ENCODE results near the gene CINP. TPM values are rescaled to one million over a fixed set of nuclear protein-coding genes. Genes with fewer than 3 reads are reported as not detected.
A peak's percentile ranks its signal among the peaks of the same experiment; 100 is the strongest.
"Not testable (repeated sequence)": the region's sequence is repeated elsewhere in the genome, so short reads cannot be mapped to it uniquely, and the experiment has no call there.

CINP gene
- total RNA-seq, 1 experiment from 2014 or later = 76.9 TPM

DNA sequence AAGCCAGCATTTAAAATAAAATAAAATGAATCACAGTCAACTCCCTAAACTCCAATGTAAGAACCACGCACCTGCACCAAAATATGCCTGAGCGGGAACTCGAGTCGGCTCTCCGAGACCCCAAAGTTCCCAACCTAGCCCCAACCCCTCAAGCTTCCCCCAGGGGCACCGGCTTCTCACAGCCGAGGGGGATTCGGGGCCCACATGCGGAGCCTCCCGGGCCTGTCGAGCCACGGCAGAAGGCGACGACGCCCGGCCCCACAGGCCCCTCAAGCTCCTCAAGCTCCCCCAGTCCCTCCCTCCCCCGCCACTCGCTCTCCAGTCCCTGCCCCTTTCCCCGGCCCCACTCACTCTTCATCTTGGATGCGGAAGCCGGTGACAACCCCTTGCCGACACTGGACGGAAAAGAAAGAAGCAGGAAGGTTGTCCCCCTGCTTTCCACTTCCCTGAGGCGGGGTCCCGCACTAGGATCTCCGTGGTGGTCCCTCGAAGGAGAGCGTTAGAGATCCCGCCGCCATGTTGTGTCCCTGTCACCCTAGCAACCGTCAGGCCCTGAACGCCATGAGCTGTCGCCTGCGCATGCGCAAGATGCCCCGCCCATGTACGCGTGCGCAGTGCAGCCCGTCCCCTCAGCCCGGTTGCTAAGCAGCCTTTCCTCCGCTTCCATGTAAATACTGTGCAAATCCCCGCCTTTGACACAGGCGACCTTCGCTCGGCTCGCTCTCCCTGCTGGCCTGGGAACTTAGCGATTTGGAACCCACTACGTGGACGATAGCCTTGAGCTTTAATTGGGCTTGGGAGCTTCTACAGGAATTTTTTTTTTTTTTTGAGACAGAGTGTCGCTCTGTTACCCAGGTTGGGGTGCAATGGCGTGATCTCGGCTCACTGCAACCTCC is 57.8 kb downstream of the CINP start, which contains the start of gene MOK:
TSS of gene MOK (minus strand) at position 554 of the 896 bp plus-strand sequence. CDS start at position 358, 196 bp downstream.
- POLR2A ChIA-PET (ENCODE audit: unreplicated experiment) = interaction anchor here (0.5 to 0.6 kb wide), 3 partner anchors 9 to 41 kb away, joined by 3 to 16 read pairs (median 8); no protein-coding TSS in a partner anchor
- Histone ChIP-seq H3F3A (ENCODE audit: low read length, unreplicated experiment) (peaks cover 7% of the 10 kb centered on the region), H2AFZ (ENCODE audit: low read length) (peak within 1 kb of the TSS; percentile 85), H3K9ac (ENCODE audit: low read length) (peak within 1 kb of the TSS; percentile 94), H3K36me3 (ENCODE audit: low read depth, low read length) (no peaks in the 10 kb centered on the region), H3K9me2 (replicated peaks; ENCODE audit: low read length) (no peaks in the 10 kb centered on the region), H3K4me1 (ENCODE audit: insufficient read depth, low read length) (peaks cover 33% of the 10 kb centered on the region), H3K27ac (ENCODE audit: low read length) (peak within 1 kb of the TSS; percentile 80), H3K9me3 (ENCODE audit: low read length) (no peaks in the 10 kb centered on the region), H3K4me3 (ENCODE audit: low read length) (peak within 1 kb of the TSS; percentile 91), H3K27me3 (ENCODE audit: low read length) (no peaks in the 10 kb centered on the region), H3K79me2 (ENCODE audit: low read length) (peaks cover 51% of the 10 kb centered on the region), H3K4me2 (ENCODE audit: low read length) (peak within 1 kb of the TSS; percentile 88), H4K20me1 (ENCODE audit: low read length) (no peaks in the 10 kb centered on the region)
- CTCF ChIA-PET = interaction anchor here (0.6 to 1.5 kb wide), 3 partner anchors 9 to 208 kb away, joined by 3 to 9 read pairs (median 4); no protein-coding TSS in a partner anchor
- intact Hi-C loops (cut with micrococcal nuclease) = loop anchor here (1.0 kb wide), 1 partner anchor 25 kb away; no protein-coding TSS in a partner anchor
- no TSS peak for BruUV-seq (replicated peaks)
- TF ChIP-seq, protein P1, sequence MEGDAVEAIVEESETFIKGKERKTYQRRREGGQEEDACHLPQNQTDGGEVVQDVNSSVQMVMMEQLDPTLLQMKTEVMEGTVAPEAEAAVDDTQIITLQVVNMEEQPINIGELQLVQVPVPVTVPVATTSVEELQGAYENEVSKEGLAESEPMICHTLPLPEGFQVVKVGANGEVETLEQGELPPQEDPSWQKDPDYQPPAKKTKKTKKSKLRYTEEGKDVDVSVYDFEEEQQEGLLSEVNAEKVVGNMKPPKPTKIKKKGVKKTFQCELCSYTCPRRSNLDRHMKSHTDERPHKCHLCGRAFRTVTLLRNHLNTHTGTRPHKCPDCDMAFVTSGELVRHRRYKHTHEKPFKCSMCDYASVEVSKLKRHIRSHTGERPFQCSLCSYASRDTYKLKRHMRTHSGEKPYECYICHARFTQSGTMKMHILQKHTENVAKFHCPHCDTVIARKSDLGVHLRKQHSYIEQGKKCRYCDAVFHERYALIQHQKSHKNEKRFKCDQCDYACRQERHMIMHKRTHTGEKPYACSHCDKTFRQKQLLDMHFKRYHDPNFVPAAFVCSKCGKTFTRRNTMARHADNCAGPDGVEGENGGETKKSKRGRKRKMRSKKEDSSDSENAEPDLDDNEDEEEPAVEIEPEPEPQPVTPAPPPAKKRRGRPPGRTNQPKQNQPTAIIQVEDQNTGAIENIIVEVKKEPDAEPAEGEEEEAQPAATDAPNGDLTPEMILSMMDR (conservative IDR thresholded peaks at IDR 0.05; ENCODE audit: low read depth, low read length) = no peak
- TF ChIP-seq EZH2phosphoT487 (IDR thresholded peaks at IDR 0.05; ENCODE audit: borderline replicate concordance, low read length) (no peak), EZH2 (IDR thresholded peaks at IDR 0.05; ENCODE audit: low read length, unreplicated experiment) (no peak)
- DNase-seq (peak; percentile 99), ATAC-seq (peak; percentile 84)

DNA sequence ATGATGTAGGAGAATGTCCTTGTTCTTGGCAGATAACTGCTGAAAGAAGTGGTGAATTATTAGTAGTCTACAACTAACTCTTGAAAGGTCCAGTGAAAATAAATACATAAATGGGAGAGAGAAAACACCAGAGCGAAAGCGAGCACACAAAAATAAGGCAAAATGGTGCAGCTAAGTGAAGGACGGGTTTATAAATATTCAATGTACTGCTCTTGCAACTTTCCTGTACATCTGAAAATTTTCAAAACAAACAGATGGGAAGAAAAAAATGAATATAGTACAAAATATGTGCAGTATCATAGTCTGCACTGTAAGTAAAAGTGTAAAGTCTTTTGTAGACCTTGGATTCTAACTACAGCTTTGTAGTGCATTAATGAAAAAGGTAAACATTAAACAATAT is 59.0 kb downstream of the CINP start:
- peak overlapping the region; percentile 94 for H3K9ac ChIP-seq (ENCODE audit: low read length)
- POLR2A ChIA-PET (ENCODE audit: unreplicated experiment) = no interaction called here
- ATAC-seq = no peak

DNA sequence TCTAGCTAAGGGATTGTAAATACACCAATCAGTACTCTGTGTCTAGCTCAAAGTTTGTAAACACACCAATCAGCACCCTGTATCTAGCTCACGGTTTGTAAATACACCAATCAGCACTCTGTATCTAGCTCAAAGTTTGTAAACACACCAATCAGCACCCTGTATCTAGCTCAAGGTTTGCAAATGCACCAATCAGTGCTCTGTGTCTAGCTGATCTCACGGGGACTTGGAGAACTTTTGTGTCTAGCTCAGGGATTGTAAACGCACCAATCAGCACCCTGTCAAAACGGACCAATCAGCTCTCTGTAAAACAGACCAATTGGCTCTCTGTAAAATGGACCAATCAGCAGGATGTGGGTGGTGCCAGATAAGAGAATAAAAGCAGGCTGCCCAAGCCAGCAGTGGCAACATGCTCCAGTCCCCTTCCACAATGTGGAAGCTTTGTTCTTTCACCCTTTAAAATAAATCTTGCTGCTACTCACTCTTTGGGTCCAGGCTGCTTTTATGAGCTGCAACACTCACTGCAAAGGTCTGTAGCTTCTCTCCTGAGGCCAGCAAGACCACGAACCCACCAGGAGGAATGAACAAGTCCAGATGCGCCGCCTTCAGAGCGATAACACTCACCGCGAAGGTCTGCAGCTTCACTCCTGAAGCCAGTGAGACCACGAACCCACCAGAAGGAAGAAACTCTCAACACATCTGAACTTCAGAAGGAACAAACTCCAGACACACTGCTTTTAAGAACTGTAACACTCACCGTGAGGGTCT is 64.2 kb downstream of the CINP start:
- H3K27me3 ChIP-seq (ENCODE audit: low read length); H4K20me1 ChIP-seq (ENCODE audit: low read length); intact Hi-C loops (cut with micrococcal nuclease); H3K9ac ChIP-seq (ENCODE audit: low read length); POLR2A ChIA-PET (ENCODE audit: unreplicated experiment); H3F3A ChIP-seq (ENCODE audit: low read length, unreplicated experiment); H2AFZ ChIP-seq (ENCODE audit: low read length); H3K4me3 ChIP-seq (ENCODE audit: low read length); H3K9me2 ChIP-seq (replicated peaks; ENCODE audit: low read length); H3K9me3 ChIP-seq (ENCODE audit: low read length); H3K4me2 ChIP-seq (ENCODE audit: low read length); ATAC-seq: not testable (repeated sequence)
- Histone ChIP-seq H3K4me1 (ENCODE audit: insufficient read depth, low read length) (peaks cover 47% of the 10 kb centered on the region), H3K79me2 (ENCODE audit: low read length) (peaks cover 92% of the 10 kb centered on the region), H3K27ac (ENCODE audit: low read length) (0 out of 2 replicates have a peak overlapping the region, but pooled peaks have one; percentile 19), H3K36me3 (ENCODE audit: low read depth, low read length) (peaks cover 26% of the 10 kb centered on the region)
- CTCF ChIA-PET = interaction anchor here (0.6 to 0.8 kb wide), 2 partner anchors 15 to 354 kb away, joined by 3 to 4 read pairs; no protein-coding TSS in a partner anchor
- DNase-seq = peak; percentile 55
- TSS peak; percentile 88 for BruUV-seq (replicated peaks)

More for the DNA sequence above, 59.0 kb downstream of the CINP start:
- Histone ChIP-seq H3F3A (ENCODE audit: low read length, unreplicated experiment) (peaks cover 3% of the 10 kb centered on the region), H3K9me2 (replicated peaks; ENCODE audit: low read length) (no peaks in the 10 kb centered on the region), H3K9me3 (ENCODE audit: low read length) (no peaks in the 10 kb centered on the region), H2AFZ (ENCODE audit: low read length) (no peak overlapping the region), H3K27me3 (ENCODE audit: low read length) (no peaks in the 10 kb centered on the region), H3K4me1 (ENCODE audit: insufficient read depth, low read length) (peaks cover 33% of the 10 kb centered on the region), H3K36me3 (ENCODE audit: low read depth, low read length) (peaks cover 9% of the 10 kb centered on the region), H3K4me3 (ENCODE audit: low read length) (peak overlapping the region; percentile 91), H3K4me2 (ENCODE audit: low read length) (peak overlapping the region; percentile 88), H4K20me1 (ENCODE audit: low read length) (no peaks in the 10 kb centered on the region), H3K27ac (ENCODE audit: low read length) (peak overlapping the region; percentile 80), H3K79me2 (ENCODE audit: low read length) (peaks cover 63% of the 10 kb centered on the region)
- no TSS peak for BruUV-seq (replicated peaks)
- intact Hi-C loops (cut with micrococcal nuclease) = no loop called here
- CTCF ChIA-PET = no interaction called here
- TF ChIP-seq EZH2 (IDR thresholded peaks at IDR 0.05; ENCODE audit: low read length, unreplicated experiment) (no peak), EZH2phosphoT487 (IDR thresholded peaks at IDR 0.05; ENCODE audit: borderline replicate concordance, low read length) (no peak)
- TF ChIP-seq, protein P1 (conservative IDR thresholded peaks at IDR 0.05; ENCODE audit: low read depth, low read length) = no peak
- DNase-seq = no peak
